ENCODE data around the gene HIPK2.

GRCh38 chr7:139745678-139746143, 32.1 kb downstream of the HIPK2 start:
- TF ChIP-seq CTCF (conservative IDR thresholded peaks at IDR 0.05; ENCODE audit: low read length): no peak
- TF ChIP-seq EZH2phosphoT487 (IDR thresholded peaks at IDR 0.05; ENCODE audit: borderline replicate concordance): no peak
